Neural cell (in vitro differentiated cells): ENCODE measurements around the gene ARID1B. TPM values are rescaled to one million over a fixed set of nuclear protein-coding genes. Genes with fewer than 3 reads are reported as not detected.

Experiments
- H2AFZ ChIP-seq: fragments of 200-600, 300-800 bp; sonication (generic), shearing (Covaris generic); 2 replicates; pipeline ENCODE4 v1.6.0; 2014; ENCODE audit warnings: low read depth, mild to moderate bottlenecking, antibody characterized with exemption, low read length, moderate library complexity
- H3F3A ChIP-seq: fragments of 200-600 bp; shearing (Covaris generic); 2 replicates; pipeline ENCODE4 v1.6.1; 2016; ENCODE audit warnings: mild to moderate bottlenecking, moderate library complexity, mixed read lengths, antibody characterized with exemption, low read length; ENCODE audit not compliant: insufficient read depth, poor library complexity, severe bottlenecking
- H3K27ac ChIP-seq: fragments of 200-600, 300-800 bp; sonication (generic), shearing (Covaris generic); 2 replicates; pipeline ENCODE4 v1.5.1; 2014; ENCODE audit warnings: mild to moderate bottlenecking, low read length, moderate library complexity
- H3K27me3 ChIP-seq: fragments of 300-800, 200-600 bp; sonication (generic), shearing (Covaris generic); 2 replicates; pipeline ENCODE4 v1.6.0; 2014; ENCODE audit warnings: mild to moderate bottlenecking, low read depth, low read length, moderate library complexity; ENCODE audit not compliant: insufficient read depth
- H3K36me3 ChIP-seq: fragments of 300-800, 200-600 bp; sonication (generic), shearing (Covaris generic); 2 replicates; pipeline ENCODE4 v1.5.1; 2014; ENCODE audit warnings: mild to moderate bottlenecking, antibody characterized with exemption, low read length, moderate library complexity; ENCODE audit not compliant: insufficient read depth
- H3K4me2 ChIP-seq: fragments of 300-800, 200-600 bp; sonication (generic), shearing (Covaris generic); 2 replicates; pipeline ENCODE4 v1.6.0; 2014; ENCODE audit warnings: mild to moderate bottlenecking, low read length
- H3K4me3 ChIP-seq: fragments of 300-800, 200-600 bp; sonication (generic), shearing (Covaris generic); 2 replicates; pipeline ENCODE4 v1.5.1; 2014; ENCODE audit warnings: mild to moderate bottlenecking, low read length, moderate library complexity
- H3K79me2 ChIP-seq: fragments of 200-600 bp; shearing (Covaris generic); replicated peaks from 2 replicates; pipeline ENCODE4 v1.6.0; 2014; ENCODE audit warnings: mild to moderate bottlenecking, low read length, moderate library complexity; ENCODE audit not compliant: insufficient read depth
- H3K9ac ChIP-seq: fragments of 300-800, 200-600 bp; sonication (generic), shearing (Covaris generic); 2 replicates; pipeline ENCODE4 v1.6.1; 2016; ENCODE audit warnings: mild to moderate bottlenecking, low read length, mixed read lengths
- H3K9me2 ChIP-seq: fragments of 200-600 bp; shearing (Covaris generic); 2 replicates; pipeline ENCODE4 v1.6.1; 2016; ENCODE audit warnings: mild to moderate bottlenecking, low read length, mixed read lengths; ENCODE audit not compliant: insufficient read depth
- H3K9me3 ChIP-seq: fragments of 200-600, 300-800 bp; sonication (generic), shearing (Covaris generic); 2 replicates; pipeline ENCODE4 v1.6.1; 2016; ENCODE audit warnings: mild to moderate bottlenecking, mixed run types, low read length, moderate library complexity, mixed read lengths
- H4K20me1 ChIP-seq: fragments of 200-600 bp; shearing (Covaris generic); 2 replicates; pipeline ENCODE4 v1.6.1; 2016; ENCODE audit warnings: mild to moderate bottlenecking, mixed run types; ENCODE audit not compliant: insufficient read depth
- EP300 ChIP-seq: fragments of 450-650 bp; conservative IDR thresholded peaks from 2 replicates; pipeline ENCODE4 v1.6.1; 2014; ENCODE audit warnings: antibody characterized with exemption, mild to moderate bottlenecking, moderate library complexity; ENCODE audit not compliant: poor library complexity, severe bottlenecking
- EZH2 ChIP-seq: fragments of 200-600, 300-800 bp; shearing (Covaris generic), sonication (generic); IDR thresholded peaks from 2 replicates; pipeline ENCODE4 v1.6.1; 2014; ENCODE audit warnings: antibody characterized with exemption, low read length, borderline replicate concordance, mild to moderate bottlenecking; ENCODE audit not compliant: insufficient read depth, poor library complexity, severe bottlenecking
- MXI1 ChIP-seq: fragments of 450-650 bp; conservative IDR thresholded peaks from 2 replicates; pipeline ENCODE4 v1.6.1; 2014; ENCODE audit warnings: antibody characterized with exemption, mild to moderate bottlenecking; ENCODE audit not compliant: poor library complexity, severe bottlenecking
- POLR2AphosphoS5 ChIP-seq: IDR thresholded peaks from 2 replicates; pipeline ENCODE4 v1.6.1; 2012
- RAD21 ChIP-seq: fragments of 450-650 bp; conservative IDR thresholded peaks from 2 replicates; pipeline ENCODE4 v1.6.1; 2014; ENCODE audit warnings: antibody characterized with exemption, mild to moderate bottlenecking, moderate library complexity
- SMC3 ChIP-seq: fragments of 450-650 bp; conservative IDR thresholded peaks from 2 replicates; pipeline ENCODE4 v1.6.1; 2014; ENCODE audit warnings: antibody characterized with exemption, mild to moderate bottlenecking, moderate library complexity; ENCODE audit not compliant: poor library complexity
- TAF1 ChIP-seq: IDR thresholded peaks from 2 replicates; pipeline ENCODE4 v1.6.1; 2012; ENCODE audit warnings: low read depth
- polyA plus RNA-seq: library from polyadenylated mRNA; depleted of rRNA; stranded (reverse); fragments of >200 nt; gene quantifications from 2 replicates; pipeline ENCODE4 v1.2.3, GENCODE V29; 2014
- TF ChIP-seq, protein P1 (sequence below): fragments of 450-650 bp; IDR thresholded peaks from 2 replicates; pipeline ENCODE4 v1.5.1; 2014; ENCODE audit warnings: antibody characterized with exemption, mild to moderate bottlenecking, moderate library complexity; ENCODE audit not compliant: poor library complexity, severe bottlenecking
- TF ChIP-seq, protein P2 (sequence below): IDR thresholded peaks from 2 replicates; pipeline ENCODE4 v1.6.1; 2012; ENCODE audit warnings: borderline replicate concordance

Gene ARID1B
- polyA plus RNA-seq, 1 donor from 2014 or later = 35.0 TPM

DNA sequence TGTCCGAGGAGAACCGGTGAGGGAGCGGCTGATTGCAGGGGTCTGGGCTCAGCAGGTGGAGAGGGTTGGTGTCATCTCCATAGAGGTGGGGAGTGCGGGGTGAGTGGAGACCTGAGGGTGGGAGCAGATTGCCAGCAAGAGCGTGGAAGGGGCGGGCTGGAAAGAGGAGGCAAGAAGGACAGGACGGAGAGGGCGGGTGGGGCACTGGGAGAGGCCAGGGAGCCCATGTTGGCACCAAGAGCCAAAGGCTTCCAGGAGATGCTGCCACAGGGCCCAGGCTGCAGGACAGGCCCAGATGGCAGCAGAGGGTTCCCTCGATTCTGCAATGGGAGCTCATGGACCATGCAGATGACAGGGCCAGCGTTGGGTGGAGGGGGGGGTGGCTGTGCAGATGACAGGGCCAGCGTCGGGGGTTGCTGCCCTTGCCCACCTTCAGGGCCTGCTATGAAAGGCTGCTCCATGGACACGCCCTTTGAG lies 440.8 kb downstream of the ARID1B start:
- no peak overlapping the region for H3K27ac ChIP-seq
- H3K36me3 ChIP-seq = no peaks in the 10 kb centered on the region
- no peak for TF ChIP-seq POLR2AphosphoS5
- TF ChIP-seq, protein P1, sequence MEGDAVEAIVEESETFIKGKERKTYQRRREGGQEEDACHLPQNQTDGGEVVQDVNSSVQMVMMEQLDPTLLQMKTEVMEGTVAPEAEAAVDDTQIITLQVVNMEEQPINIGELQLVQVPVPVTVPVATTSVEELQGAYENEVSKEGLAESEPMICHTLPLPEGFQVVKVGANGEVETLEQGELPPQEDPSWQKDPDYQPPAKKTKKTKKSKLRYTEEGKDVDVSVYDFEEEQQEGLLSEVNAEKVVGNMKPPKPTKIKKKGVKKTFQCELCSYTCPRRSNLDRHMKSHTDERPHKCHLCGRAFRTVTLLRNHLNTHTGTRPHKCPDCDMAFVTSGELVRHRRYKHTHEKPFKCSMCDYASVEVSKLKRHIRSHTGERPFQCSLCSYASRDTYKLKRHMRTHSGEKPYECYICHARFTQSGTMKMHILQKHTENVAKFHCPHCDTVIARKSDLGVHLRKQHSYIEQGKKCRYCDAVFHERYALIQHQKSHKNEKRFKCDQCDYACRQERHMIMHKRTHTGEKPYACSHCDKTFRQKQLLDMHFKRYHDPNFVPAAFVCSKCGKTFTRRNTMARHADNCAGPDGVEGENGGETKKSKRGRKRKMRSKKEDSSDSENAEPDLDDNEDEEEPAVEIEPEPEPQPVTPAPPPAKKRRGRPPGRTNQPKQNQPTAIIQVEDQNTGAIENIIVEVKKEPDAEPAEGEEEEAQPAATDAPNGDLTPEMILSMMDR = no peak
- no peak for TF ChIP-seq TAF1
- no peak for TF ChIP-seq RAD21
- no peak for TF ChIP-seq EP300
- TF ChIP-seq EZH2 = no peak
- TF ChIP-seq, protein P2, sequence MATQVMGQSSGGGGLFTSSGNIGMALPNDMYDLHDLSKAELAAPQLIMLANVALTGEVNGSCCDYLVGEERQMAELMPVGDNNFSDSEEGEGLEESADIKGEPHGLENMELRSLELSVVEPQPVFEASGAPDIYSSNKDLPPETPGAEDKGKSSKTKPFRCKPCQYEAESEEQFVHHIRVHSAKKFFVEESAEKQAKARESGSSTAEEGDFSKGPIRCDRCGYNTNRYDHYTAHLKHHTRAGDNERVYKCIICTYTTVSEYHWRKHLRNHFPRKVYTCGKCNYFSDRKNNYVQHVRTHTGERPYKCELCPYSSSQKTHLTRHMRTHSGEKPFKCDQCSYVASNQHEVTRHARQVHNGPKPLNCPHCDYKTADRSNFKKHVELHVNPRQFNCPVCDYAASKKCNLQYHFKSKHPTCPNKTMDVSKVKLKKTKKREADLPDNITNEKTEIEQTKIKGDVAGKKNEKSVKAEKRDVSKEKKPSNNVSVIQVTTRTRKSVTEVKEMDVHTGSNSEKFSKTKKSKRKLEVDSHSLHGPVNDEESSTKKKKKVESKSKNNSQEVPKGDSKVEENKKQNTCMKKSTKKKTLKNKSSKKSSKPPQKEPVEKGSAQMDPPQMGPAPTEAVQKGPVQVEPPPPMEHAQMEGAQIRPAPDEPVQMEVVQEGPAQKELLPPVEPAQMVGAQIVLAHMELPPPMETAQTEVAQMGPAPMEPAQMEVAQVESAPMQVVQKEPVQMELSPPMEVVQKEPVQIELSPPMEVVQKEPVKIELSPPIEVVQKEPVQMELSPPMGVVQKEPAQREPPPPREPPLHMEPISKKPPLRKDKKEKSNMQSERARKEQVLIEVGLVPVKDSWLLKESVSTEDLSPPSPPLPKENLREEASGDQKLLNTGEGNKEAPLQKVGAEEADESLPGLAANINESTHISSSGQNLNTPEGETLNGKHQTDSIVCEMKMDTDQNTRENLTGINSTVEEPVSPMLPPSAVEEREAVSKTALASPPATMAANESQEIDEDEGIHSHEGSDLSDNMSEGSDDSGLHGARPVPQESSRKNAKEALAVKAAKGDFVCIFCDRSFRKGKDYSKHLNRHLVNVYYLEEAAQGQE = no peak
- no peak for TF ChIP-seq MXI1
- no peak for TF ChIP-seq SMC3
- H3K9ac ChIP-seq = no peak overlapping the region
- no peak overlapping the region for H3K4me2 ChIP-seq
- H3F3A ChIP-seq = no peaks in the 10 kb centered on the region
- no peaks in the 10 kb centered on the region for H3K27me3 ChIP-seq
- no peaks in the 10 kb centered on the region for H3K9me3 ChIP-seq
- no peak overlapping the region for H2AFZ ChIP-seq
- H3K4me3 ChIP-seq = no peak overlapping the region
- no peaks in the 10 kb centered on the region for H4K20me1 ChIP-seq
- H3K79me2 ChIP-seq = no peaks in the 10 kb centered on the region
- no peaks in the 10 kb centered on the region for H3K9me2 ChIP-seq

DNA sequence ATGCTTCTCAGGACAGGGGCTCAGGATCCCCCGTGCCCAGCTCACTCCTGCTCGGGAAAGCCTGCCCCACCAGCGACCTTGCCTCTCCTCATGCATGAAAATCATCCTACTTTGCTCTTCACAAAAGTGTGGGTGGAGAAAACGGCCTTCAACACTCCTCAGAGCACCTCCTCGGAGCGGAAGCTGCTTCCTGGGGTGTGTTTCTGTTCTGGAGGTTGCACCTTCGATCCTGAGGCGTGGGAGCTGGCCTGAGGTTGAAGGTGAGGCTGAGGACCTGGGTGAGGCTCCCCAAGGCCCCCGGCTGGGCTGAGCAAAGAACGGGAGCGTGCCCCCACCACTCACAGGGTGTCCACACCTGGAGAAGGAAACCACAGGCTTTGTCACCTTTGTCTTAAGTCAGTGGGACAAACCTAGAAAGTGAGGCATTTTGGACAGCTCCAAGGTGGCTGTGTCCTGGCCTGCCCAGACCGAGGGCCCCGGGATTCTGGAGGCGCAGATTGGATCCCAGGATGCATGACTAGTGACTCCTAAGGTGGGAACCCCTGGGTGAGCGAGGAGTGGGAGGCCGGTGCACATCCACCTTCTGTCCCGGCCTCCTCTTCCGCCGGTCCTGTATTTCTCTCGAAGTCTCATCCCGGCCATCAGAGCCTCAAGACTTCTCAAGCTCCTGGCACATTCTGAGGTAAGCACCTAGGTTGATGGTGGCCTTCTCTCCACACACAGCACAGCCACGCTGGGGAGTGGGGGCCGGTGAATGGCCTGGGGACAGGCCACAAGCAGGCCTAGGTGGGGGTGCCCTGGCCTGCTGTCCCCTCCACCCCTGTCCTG lies 441.4 kb downstream of the ARID1B start:
- H2AFZ ChIP-seq = no peak overlapping the region
- no peaks in the 10 kb centered on the region for H3K79me2 ChIP-seq
- H3K9me3 ChIP-seq = no peaks in the 10 kb centered on the region
- H4K20me1 ChIP-seq = no peaks in the 10 kb centered on the region
- no peak overlapping the region for H3K4me3 ChIP-seq
- H3K9ac ChIP-seq = no peak overlapping the region
- no peak overlapping the region for H3K27ac ChIP-seq
- H3F3A ChIP-seq = no peaks in the 10 kb centered on the region
- no peak for TF ChIP-seq RAD21
- no peak for TF ChIP-seq SMC3
- no peak for TF ChIP-seq MXI1
- TF ChIP-seq, protein P2 = no peak
- TF ChIP-seq EP300 = no peak
- no peak for TF ChIP-seq POLR2AphosphoS5
- TF ChIP-seq TAF1 = no peak
- no peak for TF ChIP-seq EZH2
- TF ChIP-seq, protein P1 = no peak
- H3K9me2 ChIP-seq = no peaks in the 10 kb centered on the region
- no peaks in the 10 kb centered on the region for H3K27me3 ChIP-seq
- H3K4me2 ChIP-seq = no peak overlapping the region
- H3K36me3 ChIP-seq = no peaks in the 10 kb centered on the region
